Activated T-helper 9 cell treated with anti-CD3 and anti-CD28 coated beads, Interleukin-2, amount 50 U/mL, for 16 hours (primary cell): ENCODE measurements around the gene RNASE9.
A peak's percentile ranks its signal among the peaks of the same experiment; 100 is the strongest.
"Not testable (repeated sequence)": the region's sequence is repeated elsewhere in the genome, so short reads cannot be mapped to it uniquely, and the experiment has no call there.

ENCODE experiments used
- DNase-seq: peaks from one replicate; pipeline ENCODE4 v3.0.0-alpha.2; 2020; ENCODE audit warnings: low read depth

Gene RNASE9

DNA sequence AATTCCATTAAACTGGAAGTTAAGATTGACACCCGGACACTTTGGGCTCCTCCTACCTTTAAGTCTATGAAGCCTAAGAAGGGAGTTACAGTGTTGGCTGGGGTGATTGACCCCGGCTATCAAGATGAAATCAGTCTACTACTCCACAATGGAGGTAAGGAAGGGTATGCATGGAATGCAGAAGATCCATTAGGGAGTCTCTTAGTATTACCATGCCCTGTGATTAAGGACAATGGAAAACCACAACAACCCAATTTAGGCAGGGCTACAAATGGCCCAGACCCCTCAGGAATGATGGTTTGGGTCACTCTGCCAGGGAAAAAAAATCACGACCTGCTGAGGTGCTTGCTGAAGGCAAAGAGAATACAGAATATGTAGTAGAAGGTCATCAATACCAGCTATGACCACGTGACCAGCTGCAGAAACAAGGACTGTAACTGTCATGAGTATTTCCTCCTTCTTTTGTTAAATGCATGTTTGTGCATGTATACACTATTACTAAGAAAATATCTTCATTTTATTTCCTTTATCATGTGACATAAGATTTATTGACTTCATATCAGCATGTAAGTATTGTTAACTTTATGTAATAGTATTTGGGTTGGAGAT is 11.6 kb upstream of the RNASE9 start:
- DNase-seq: not testable (repeated sequence)

DNA sequence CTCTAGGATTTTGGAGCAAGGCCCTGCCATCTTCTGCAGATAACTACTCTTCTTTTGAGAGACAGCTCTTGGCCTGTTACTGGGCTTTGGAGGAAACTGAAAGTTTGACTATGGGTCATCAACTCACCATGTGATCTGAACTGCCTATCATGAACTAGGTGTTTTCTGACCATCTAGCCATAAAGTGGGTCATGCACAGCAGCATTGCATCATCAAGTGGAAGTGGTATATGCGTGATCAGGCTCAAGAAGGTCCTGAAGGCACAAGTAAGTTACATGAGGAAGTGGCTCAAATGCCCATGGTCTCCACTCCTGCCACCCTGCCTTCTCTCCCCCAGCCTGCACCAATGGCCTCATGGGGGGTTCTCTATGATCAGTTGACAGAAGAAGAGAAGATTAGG is 9.9 kb upstream of the RNASE9 start:
- not testable (repeated sequence) for DNase-seq

- DNase-seq: not testable (repeated sequence)
Measured at GRCh38 chr14:20569865-20570264, 9.0 kb upstream of the RNASE9 start.

- no peak for DNase-seq
Measured at GRCh38 chr14:20569066-20569465, 8.2 kb upstream of the RNASE9 start.

- DNase-seq: no peak
Measured at GRCh38 chr14:20568393-20568792, 7.5 kb upstream of the RNASE9 start.

GRCh38 chr14:20567199-20567598 is 6.4 kb upstream of the RNASE9 start:
- not testable (repeated sequence) for DNase-seq

DNA sequence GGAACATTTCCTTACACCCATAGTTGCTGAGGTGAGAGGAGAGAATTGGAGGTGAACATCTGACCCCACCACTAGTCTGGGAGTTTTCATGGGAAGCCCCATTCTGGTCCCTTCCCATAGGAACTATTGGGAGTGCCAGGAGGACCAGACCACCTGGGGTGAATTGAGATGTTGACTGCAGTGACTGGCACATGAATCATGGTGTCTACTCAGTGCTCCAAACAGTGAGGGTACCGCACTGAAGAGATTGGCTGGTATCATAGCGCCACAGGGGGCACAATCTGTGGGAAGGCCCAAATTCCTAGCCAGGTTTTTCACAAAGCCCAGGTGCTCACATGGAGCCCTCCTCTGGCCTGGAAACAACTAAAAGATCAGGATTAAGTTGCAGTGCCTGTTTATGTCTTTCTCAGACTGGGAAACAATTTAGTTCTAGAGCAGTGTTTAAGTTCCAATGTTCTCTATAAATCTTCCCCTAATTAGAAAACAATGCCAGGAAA is 3.7 kb upstream of the RNASE9 start:
- no peak for DNase-seq

GRCh38 chr14:20563971-20564370 is 3.1 kb upstream of the RNASE9 start:
- DNase-seq: no peak

- no peak for DNase-seq
Measured at GRCh38 chr14:20559461-20559904, 1.4 kb downstream of the RNASE9 start.

- DNase-seq: no peak
Measured at GRCh38 chr14:20557212-20557542, 3.7 kb downstream of the RNASE9 start.

DNA sequence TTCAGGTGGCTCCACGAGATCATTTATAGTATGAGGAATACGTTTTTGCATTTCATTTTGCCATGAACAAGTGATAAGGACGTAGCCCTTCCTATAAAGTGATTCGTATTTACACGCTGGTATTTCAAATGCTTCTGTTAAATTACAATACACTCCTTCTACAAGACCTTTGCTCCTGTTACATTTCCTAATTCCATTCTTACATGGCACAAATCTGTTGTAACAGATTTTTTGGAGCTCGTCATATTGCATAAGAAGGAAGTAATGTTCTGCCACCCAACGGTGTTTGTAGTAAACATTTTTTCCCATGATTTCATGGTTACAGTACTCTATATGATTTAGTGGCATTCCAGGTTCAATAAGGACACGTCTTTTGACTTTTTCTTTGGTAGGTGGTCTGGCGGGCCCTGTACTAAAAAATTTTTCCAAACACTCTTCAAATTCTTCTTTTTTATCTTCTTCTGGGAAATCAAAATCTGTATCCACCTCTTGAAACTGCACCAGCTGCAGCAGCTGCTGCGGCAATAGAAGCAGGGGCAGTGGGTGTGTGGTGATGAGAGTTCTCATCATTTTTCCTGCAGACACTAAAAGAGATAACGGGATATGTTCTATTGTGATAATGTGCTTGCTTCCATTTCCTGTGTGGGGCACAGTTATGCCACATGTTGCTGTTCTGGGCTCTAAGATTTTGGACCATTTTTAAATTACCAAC is 4.2 kb downstream of the RNASE9 start:
- DNase-seq: no peak

- DNase-seq: no peak
Measured at GRCh38 chr14:20555845-20556244, 5.0 kb downstream of the RNASE9 start.

- no peak for DNase-seq
Measured at GRCh38 chr14:20553024-20553423, 7.8 kb downstream of the RNASE9 start.

GRCh38 chr14:20551606-20552005 is 9.2 kb downstream of the RNASE9 start:
- no peak for DNase-seq

- no peak for DNase-seq
Measured at GRCh38 chr14:20550926-20551325, 9.9 kb downstream of the RNASE9 start.

GRCh38 chr14:20548414-20549158 is 12.3 kb downstream of the RNASE9 start:
- DNase-seq: no peak

DNA sequence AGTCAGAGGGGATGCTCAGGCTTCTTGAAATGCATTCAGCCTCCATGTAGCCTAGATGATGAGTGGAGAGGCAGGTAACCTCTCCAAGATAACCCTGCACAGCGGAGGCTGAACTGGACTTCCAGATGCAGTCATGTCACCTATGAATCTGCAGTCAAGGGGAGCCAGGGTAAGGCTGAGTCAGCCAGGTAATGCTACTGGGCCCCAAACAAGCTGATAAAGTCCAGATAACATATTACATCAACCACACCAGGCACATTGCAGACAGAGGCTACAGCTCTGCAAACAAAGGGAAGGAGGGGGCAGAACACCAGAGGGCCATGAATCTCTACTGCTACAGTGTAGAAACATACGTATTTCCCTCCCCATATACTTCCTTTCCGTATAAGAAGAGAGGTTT is 14.0 kb downstream of the RNASE9 start:
- no peak for DNase-seq

DNA sequence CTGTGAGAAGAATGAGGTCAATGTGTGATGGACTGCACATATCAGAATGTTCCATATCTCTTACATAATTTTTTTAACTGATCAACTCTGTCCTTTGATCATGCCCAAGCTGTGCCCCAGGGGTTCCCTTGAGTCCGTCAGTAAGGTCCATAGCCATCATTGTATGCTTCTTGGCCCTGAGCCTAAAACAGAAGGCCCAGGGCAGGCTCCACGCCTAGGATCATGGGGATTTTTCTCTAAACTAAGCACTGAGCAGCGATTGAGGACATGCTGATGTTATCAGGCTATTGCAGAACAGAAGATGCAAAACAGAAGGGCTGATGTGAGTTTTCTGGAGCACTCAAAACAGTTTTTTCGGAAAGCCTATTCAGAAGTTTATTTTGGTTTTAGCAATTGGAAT is 20.9 kb downstream of the RNASE9 start:
- no peak for DNase-seq

GRCh38 chr14:20530771-20531571 is 29.9 kb downstream of the RNASE9 start:
- peak; percentile 57 for DNase-seq

DNA sequence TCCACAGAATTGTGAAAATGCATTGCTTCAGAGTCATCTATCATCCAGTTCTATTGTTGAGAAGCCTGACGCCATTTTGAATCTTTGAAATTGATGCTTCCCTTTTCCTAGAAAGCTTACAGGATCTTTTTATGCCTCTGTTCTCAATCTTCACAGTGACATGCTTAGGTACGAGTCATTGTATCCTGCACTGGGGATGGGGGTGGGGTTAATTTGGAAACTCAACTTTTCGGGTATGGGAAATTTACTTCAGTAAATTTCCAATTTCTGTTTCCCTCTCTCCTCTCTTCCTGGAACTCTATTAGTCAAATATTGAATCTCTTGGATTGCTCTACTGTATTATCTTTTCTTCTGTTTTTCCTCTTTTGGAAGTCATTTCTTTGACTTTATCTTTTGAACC is 31.0 kb downstream of the RNASE9 start:
- DNase-seq: no peak

DNA sequence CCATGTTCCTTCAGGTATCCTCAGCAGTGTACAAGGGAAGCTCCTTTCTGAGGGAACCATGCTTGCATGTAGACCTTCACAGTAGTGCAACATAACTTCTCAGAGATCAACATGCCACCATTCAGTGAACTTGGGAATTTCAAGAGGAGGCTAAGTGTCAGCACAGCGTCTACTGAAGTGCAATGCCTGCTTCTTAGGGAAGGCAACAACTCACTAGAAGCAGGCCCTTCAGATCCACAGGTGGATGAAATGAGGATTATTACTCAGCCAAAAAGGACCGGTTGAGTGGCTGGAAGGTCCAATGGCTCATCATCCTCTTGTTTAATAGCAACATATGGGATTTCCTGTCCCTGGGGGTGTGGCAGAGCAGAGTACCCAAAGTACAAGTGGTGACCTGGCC is 36.8 kb downstream of the RNASE9 start:
- DNase-seq: no peak

DNA sequence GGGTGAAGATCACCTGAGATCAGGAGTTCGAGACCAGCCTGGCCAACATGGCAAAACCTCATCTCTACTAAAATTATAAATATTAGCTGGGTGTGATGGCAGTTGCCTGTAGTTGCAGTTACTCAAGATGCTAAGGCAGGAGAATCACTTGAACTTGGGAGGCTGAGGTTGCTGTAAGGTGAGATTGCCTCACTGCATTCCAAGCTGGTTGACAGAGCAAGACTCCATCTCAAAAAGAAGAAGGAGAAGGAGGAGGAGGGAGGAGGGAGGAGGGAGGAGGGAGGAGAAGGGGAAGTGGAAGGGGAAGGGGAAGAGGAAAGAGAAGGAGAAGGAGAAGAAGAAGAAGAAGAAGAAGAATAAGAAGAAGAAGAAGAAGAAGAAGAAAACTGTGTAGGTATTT is 38.5 kb downstream of the RNASE9 start:
- DNase-seq: no peak
